NCI-H2227 (cell line): ENCODE measurements around the gene B4GALNT4.
"Not testable (repeated sequence)": the region's sequence is repeated elsewhere in the genome, so short reads cannot be mapped to it uniquely, and the experiment has no call there.

Experiments used
- DNase-seq: peaks from one replicate; lab custom pipeline; 2025; ENCODE audit not compliant: unreplicated experiment; lab: John Stamatoyannopoulos, UW

Gene B4GALNT4, protein sequence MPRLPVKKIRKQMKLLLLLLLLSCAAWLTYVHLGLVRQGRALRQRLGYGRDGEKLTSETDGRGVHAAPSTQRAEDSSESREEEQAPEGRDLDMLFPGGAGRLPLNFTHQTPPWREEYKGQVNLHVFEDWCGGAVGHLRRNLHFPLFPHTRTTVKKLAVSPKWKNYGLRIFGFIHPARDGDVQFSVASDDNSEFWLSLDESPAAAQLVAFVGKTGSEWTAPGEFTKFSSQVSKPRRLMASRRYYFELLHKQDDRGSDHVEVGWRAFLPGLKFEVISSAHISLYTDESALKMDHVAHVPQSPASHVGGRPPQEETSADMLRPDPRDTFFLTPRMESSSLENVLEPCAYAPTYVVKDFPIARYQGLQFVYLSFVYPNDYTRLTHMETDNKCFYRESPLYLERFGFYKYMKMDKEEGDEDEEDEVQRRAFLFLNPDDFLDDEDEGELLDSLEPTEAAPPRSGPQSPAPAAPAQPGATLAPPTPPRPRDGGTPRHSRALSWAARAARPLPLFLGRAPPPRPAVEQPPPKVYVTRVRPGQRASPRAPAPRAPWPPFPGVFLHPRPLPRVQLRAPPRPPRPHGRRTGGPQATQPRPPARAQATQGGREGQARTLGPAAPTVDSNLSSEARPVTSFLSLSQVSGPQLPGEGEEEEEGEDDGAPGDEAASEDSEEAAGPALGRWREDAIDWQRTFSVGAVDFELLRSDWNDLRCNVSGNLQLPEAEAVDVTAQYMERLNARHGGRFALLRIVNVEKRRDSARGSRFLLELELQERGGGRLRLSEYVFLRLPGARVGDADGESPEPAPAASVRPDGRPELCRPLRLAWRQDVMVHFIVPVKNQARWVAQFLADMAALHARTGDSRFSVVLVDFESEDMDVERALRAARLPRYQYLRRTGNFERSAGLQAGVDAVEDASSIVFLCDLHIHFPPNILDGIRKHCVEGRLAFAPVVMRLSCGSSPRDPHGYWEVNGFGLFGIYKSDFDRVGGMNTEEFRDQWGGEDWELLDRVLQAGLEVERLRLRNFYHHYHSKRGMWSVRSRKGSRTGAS

DNA sequence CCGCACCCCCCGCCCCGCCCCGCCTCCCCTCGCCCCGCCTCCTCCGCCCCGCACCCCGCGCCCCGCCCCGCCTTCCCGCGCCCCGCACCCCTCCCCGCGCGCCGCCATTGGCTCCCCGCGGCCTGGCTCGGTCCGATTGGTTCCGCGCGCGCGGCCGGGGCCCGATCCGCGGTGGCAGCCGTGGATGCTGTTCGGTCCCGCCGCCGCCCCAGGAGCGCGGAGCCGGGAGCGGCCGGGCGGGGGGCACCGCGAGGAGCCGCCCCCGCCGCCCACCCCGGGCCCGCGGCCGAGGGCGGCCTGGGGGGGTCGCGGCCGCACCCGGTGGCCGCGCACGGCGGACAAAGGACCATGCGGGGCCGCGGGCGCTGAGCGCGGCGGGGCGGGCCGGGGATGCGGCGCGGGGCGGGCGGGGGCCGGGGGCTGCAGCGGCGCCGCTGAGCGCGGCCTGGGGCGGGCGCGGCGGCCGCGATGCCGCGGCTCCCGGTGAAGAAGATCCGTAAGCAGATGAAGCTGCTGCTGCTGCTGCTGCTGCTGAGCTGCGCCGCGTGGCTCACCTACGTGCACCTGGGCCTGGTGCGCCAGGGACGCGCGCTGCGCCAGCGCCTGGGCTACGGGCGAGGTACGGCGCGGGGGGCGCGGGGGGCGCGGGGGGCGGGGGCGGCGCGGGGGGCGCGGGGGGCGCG is at the start of gene B4GALNT4:
Gene B4GALNT4 (plus strand): TSS at position 164 of the 683 bp plus-strand sequence. CDS start 305 bp downstream, at position 469.
- DNase-seq, result peak; percentile 83

DNA sequence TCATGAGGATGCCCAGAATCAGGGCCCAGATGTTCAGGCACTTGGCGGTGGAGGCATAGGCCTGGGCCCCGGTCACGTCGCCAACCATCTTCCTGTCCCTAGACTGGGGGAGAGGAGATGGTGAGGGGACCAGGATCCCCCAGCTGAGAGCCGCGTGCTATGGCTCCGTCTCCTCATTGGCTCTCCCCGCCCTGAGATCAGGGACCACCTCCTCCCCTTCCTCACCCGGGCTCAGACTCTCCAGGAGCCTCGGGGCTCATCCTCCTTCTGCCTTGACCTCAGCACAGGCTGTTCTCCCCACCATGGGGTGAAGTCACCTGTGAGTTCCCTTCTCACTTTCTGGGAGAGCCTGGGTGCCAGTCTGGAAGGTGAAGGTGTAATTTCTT is 49.4 kb upstream of the B4GALNT4 start:
- not testable (repeated sequence) for DNase-seq

DNA sequence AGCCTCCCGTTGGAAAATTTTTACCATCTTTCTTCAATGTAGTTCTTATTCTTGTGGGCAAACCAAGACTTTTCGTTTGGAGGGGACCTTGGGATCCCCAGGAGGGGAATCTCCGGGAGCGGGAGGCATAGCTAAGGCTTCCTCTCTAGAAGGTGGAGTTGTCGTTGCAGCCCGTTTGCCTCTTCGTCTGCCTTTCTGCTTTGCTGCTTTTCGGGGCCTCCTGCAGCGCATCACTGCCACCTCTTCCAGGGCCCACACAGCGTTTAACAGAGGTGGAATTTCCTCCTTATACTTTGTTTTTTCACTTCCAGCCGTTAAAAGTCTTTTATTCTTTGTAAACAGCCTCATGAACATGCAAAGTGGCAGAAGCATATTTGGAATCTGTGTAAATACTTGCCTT is 45.1 kb upstream of the B4GALNT4 start:
- DNase-seq, result no peak

DNA sequence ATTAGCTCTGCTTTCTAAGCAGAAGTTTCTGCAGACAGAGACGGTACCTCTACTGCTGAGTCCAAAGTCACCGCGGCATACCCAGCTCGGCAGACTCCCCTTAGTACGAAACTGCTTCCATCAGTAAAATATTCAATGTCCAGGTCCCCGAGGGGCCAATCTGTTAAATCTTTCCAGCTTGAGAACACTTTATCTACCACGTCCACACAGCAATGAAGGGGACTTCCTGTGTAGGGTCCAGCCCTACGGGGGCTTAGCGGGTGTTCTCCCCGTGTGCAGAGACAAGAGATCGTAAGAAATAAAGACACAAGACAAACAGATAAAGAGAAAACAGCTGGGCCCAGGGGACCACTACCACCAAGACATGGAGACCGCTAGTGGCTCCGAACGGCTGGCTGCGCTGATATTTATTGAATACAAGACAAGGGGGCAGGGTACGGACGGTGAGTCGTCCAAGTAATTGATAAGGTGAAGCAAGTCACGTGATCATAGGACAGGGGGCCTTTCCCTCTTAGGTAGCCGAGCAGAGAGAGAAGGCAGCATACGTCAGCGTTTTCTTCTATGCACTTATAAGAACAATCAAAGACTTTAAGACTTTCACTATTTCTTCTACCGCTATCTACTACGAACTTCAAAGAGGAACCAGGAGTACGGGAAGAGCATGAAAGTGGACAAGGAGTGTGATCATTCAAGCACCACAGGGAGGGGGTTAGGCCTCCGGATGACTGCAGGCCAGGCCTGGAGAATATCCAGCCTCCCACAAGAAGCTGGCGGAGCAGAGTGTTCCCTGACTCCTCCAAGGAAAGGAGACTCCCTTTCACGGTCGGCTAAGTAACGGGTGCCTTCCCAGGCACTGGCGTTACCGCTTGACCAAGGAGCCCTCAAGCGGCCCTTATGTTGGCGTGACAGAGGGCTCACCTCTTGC is 44.4 kb upstream of the B4GALNT4 start:
- not testable (repeated sequence) for DNase-seq

DNA sequence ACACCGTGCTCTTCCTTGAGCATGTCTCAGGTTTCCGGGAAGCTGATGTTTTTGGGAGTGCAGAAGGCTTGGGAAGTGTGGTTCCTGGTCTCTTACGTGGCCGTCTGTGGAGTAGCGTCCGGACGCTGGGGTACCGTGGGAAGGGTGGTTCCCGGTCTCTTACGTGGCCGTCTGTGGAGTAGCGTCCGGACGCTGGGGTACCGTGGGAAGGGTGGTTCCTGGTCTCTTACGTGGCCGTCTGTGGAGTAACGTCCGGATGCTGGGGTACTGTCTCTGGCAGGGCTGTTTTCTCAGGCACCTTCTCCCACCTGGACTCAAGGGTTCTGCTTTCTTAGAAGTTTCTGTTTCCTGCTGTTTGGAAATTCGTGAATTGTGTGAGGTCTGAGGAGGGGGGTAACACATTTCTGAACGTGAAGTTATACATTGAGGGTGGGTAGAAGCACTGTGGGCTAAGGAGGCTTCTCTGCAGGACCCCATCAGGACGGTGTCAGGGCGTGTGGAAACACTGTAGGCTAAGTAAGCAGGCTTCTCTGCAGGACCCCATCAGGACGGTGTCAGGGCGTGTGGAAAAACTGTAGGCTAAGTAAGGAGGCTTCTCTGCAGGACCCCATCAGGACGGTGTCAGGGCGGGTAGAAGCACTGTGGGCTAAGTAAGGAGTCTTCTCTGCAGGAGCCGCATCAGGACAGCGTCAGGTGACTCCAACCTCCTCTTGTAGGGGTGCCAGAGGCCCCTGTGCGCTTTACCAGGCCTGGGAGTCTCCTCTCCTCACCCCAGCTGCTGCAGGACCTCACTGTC is 43.3 kb upstream of the B4GALNT4 start:
- DNase-seq, result no peak

DNA sequence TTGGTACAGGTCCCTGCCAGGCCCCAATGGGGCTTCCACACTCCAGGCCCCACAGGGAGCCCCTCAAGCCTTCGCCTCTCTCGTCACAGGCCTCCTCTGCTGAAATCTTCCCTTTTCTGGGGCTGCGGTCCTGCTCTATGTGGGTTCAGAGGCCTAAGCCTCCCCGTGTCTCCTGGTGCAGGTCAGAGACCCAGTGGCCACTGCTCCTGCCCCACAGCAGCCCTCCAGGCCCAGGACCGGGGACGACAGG is 42.8 kb upstream of the B4GALNT4 start:
- DNase-seq, result no peak

DNA sequence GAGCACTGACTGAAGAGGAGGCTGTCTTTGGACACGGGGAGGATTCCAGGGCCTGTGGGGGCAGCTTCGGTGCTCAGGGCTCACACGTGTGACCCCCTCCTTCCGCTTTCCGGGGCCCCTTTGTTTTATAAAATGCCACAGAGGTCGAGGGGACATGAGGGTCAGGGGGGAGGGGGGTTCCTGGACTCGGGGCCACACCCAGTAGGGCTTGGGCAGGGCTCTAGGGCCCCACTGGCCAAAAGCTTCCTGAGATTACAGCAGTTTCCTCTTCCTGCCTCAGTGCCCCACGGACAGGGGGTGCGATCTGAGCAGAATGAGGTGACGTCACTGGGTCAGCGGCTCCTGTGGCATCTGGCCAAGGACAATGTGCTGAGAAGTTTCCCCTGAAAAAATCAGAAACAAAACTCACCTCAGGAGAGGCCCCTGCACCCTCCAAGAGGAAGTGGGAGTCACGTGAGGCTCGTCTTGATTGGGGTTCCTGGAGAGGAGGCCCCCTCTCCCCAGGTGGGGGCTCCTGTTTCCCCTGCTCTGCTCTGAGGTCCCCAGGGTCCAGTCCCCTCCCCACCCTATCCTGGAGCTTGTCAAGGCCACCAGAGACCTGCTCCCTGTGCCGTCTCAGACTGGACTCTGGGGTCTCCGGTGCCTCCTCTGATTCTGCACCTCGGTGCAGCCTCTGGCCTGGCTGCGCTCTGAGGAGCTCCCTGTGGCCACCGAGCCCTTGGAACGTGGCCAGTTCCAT is 42.3 kb upstream of the B4GALNT4 start:
- DNase-seq, result no peak

DNA sequence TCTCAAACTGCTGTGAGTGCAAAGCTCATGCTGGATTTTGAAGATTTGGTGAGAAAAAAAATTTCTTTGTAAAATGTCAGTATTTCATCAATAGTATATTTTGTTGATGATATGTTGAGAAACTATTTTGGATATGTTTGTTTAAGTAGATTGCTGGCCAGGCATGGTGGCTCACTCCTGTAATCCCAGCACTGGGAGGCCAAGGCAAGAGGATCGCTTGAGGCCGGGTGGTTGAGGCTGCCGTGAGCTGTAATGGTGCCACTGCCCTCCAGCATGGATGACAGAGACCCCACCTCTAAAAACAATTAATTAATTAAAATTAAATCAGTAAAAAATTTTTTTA is 41.7 kb upstream of the B4GALNT4 start:
- no peak for DNase-seq

DNA sequence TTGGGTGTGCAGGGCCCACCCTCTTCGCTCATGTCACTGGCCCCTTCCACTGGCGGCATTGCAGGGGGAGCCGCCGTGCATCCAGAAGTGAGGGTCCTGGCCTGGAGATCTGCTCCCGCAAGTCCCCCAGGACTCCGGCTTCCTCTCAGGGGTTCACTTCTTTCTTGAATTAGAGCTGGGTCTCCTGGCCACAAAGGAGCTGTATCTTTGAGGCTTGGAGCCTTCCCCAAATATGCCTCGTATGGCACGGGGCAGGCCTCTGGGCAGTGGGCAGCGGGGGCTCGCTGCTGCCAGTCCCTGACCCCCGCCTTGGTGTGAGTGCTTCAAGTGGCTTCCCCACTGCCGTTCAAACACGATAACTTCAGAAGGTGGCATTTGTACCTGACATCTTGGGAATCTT is 41.3 kb upstream of the B4GALNT4 start:
- no peak for DNase-seq

DNA sequence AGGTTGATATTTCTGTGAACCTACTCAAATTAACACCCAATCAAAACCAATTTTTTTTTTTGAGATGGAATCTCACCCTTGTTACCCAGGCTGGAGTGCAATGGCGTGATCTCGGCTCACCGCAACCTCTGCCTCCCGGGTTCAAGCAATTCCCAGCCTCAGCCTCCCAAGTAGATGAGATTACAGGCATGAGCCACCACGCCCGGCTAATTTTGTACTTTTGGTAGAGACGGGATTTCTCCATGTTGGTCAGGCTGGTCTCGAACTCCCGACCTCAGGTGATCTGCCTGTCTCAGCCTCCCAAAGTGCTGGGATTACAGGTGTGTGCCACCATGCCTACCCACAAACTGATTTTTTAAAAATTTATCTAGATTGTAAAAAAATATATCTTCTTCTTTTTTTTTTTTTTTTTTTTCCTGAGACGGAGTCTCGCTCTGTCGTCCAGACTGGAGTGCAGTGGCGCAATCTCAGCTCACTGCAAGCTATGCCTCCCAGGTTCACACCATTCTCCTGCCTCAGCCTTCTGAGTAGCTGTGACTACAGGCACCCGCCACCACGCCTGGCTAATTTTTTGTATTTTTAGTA is 40.7 kb upstream of the B4GALNT4 start:
- not testable (repeated sequence) for DNase-seq

DNA sequence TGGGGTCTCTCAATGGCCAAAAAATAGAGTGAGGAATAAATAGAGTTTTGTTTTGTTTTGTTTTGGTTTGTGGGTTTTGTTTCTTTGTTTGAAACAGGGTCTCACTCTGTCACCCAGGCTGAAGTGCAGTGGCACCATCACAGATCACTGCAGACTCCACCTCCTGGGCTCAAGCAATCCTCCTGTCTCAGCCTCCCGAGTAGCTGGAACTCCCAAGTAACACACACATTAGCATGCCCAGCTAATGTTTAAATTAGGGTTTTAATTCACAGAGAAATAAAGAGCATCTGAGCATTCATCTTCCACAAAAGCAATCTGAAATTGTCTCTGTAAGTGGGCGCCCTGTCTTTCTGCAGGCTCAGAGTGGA is 39.4 kb upstream of the B4GALNT4 start:
- DNase-seq, result no peak

DNA sequence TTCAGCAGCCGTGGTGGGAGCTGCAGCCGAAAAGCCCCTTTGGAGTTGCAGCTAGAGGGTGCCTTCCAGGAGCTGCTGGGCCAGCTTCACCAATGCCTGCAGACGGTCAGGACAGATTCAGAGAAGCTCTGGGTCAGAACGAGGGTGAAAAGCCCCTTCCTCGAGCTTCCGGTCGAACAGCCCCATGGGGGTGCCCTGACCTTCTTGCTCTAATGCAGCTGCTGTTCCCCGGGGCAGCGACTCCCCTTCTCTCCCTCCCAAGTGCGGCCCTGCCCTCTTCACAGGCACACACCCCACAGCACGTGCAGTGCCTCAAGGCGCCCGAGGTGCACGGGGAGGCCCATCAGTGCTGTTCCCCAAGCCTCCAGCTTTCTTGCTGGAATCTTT is 39.0 kb upstream of the B4GALNT4 start:
- DNase-seq, result no peak

DNA sequence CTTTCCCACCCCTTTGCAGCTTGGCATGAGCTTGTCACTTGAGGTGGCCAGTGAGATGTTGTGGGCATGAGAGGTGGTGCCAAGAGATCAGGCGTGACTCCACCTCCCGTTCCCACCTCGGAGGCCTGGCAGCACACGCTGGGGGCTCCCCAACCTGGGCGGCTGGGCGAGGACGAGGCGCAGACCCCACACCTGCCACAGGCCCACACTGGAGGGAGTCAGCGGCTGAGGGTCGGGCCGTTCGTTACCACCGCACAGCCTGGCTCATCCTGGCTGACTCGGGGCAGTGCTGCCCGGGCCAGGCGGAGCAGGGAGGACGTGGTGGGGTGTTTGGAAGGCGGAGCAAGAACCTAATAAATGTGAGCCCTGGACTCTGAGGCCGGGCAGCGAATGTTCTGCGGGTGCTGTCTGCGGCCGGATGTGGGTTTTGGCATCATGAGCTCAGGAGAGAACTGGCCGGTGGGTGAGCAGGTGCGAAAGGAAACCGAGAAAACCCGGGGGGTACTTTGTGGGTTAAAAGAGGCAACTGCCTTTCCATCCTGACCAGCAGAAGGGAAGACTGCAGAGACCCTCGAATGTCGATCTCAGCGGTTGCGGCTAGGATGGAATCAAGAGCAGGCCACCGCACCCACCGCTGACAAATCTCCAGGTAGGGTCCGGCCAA is 38.5 kb upstream of the B4GALNT4 start:
- DNase-seq, result no peak

DNA sequence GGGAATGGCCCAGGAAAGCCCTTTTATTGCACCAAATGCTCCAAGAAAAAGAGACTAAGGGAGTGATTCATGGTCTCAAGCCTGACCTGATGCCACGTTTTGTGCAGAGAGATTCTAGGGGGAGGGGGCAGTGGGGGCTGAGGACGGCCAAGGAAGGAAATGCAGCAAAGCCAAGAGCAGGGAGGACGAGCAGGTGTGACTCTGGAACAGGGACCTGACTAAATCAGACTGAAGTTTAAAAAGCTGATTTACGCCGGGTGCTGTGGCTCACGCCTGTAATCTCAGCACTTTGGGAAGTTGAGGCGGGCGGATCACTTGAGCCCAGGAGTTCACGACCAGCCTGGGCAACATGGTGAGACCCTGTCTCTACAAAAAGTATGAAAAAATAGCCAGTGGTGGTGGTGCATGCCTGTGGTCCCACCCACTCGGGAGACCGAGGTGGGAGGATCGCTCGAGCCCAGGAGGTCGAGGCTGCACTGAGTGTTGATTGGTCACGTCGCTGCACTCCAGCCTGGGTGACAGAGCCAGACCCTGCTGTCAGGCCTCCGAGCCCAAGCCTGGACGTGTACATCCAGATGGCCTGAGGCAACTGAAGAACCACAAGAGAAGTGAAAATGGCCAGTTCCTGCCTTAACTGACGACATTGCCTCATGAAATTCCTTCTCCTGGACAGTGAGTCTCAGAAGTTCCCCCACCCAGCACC is 37.8 kb upstream of the B4GALNT4 start:
- DNase-seq, result no peak

DNA sequence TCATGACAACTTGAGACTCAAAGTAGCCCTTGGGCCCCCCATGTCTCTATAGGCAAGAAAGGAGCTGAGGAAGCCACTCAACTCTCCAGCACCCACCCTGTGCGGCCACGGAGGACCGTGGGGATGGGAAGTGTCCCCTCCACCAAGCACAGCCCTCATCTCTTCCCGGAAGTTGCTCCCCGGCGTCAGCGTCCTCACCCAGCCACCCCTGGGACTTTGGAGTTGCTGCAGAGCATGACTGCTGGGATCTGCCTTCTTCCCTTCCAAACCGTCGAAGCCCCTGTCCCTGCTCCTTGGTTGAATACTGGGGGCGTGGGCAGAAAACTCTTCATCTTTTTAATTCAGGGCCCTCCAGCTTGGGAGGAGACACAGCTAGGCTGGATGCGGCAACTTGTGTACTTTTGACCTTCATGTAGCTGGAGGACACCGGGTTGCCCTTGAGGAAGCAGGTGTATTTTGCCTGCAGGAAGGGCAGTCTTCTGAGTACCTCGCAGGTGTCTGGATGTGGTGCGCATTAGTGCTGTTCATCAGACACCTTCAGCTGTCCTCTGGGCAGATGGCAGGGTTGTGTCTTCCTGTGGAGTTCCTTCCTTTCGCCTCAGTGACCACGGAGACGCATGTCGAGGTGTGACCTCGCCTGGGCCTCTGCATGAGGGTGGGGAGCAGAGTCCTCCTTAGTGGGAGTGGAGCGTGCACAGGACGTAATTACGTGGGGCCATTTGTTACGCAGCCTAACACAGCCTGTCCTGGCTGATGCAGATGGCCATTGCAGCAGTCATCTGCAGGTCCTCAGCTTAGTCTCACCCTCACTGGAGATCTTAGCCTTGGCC is 36.4 kb upstream of the B4GALNT4 start:
- DNase-seq, result no peak

DNA sequence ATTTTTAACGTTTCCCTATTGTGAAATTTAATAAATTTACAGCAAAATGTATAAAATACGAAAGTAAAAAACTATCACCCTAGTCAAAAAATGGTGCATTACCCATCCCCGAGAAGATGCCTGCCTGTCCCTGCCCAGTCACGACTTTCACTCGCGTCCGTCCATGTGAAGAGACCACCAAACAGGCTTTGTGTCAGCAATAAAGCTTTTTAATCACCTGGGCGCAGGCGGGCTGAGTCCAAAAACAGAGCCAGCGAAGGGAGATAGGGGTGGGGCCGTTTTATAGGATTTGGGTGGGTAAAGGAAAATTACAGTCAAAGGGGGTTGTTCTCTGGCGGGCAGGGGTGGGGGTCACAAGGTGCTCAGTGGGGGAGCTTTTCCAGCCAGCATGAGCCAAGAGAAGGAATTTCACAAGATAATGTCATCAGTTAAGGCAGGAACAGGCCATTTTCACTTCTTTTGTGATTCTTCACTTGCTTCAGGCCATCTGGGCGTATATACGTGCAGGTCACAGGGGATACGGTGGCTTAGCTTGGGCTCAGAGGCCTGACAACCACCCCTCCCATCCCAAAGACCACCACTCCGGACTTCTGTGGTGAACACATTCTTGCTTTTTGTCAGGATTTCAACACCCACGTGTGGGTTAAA is 35.6 kb upstream of the B4GALNT4 start:
- not testable (repeated sequence) for DNase-seq
